ENCODE results near the gene PADI6.

PADI6 gene

DNA sequence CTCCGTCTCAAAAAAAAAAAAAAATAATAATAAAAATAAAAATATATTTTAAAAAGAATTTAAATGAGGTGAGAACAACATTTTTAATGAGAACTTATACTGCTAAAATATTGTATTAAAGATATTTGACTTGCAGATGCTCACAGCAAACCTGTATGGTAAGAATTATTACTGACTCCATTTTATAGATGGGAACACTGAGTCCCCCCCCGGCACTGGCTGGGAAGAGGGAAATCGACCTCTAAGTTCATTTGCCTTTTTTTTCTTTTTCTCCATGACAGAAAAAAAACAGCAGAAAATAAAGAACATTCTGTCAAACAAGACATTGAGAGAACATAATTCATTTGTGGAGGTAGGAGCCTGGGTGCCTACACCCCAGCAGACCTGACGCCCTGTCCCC lies 13.4 kb upstream of the PADI6 start:
- DNase-seq = no peak

DNA sequence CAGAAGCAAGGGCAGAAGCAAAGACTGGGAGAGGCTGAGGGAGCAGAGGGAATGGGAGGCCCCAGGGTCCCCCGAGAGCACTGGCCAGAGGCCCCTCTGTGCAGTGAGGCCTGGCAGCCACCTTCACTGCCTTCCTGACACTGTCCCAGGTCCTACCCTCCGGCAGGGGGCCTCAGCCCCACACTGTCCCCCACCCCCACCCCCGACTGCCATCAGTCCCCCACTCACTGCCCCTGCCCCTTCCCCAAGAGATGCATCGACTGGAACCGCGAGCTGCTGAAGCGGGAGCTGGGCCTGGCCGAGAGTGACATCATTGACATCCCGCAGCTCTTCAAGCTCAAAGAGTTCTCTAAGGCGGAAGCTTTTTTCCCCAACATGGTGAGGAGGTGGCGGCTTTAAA lies 13.0 kb upstream of the PADI6 start:
- DNase-seq = no peak

DNA sequence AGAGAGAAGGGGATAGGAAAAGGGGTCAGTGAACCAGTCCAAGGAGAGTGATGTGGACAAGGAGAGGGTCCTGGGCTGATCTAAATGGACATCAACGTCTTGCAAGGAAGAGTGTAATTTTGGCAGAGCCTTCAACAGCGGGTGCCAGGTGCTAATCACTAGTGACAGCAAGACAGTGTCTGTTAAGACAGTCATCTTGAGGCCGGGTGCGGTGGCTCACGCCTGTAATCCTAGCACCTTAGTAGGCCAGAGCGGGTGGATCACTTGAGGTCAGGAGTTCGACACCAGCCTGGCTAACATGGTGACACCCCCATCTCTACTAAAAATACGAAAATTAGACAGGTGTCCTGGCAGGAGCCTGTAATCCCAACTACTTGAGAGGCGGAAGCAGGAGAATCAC lies 12.2 kb upstream of the PADI6 start:
- no peak for DNase-seq

DNA sequence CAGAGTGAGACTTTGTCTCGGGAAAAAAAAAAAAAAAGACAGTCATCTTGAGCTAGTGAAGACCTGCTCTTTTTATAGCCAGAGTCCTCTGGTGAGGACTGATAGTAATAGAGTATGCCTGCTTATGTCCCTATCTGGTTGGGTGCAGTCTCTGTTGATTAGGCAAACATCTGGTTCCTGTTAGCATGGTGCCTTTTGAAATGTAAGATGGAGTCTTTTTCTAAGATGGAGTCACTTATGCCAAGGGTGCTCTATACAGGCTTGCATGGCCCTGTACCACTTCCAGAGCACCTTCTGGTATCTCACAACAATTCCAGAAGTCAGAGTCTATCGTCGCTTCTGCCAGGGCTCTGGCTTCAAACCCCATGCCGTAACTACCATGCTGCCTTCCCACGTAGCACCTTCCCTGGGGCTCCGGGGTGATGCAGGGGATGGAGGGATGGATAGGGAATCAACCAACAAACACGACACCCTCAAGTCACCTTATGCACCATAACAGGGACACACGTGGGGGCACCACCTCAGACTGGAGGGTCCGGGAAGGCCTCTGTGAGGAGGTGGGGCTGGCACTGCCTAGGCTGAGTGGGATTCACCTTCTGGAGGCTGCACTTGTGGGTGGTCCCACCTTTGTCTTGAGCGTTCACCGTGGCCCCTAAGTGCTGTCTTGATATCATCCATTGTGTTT lies 11.6 kb upstream of the PADI6 start:
- DNase-seq = no peak

DNA sequence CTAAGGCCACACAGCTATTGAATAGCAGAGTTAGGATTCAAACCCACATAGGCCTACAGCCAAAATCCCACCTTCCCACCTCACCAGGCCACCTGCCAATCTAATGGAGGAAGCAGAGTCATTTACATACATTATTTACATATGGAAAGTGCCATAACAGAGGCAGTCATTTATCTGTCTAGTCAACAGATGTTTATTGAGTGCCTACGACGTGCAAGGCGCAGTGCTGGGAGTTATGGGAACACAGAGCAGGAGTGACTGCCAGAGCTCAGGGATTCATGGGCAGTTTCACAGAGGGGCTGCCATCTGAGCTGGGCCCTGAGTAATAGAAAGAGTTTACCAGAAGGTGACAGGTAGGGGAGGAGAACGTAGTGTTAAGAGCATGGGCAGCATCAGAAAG lies 10.3 kb upstream of the PADI6 start:
- no peak for DNase-seq

DNA sequence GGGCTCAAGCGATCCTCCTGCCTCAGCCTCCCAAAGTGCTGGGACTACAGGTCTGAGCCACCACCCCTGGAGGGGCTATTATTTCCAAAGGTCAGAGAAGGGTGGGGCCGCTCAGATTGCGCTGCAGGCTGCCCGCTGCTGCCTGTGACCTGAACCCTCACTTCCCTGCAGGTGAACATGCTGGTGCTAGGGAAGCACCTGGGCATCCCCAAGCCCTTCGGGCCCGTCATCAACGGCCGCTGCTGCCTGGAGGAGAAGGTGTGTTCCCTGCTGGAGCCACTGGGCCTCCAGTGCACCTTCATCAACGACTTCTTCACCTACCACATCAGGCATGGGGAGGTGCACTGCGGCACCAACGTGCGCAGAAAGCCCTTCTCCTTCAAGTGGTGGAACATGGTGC lies 8.6 kb upstream of the PADI6 start:
- DNase-seq = no peak

DNA sequence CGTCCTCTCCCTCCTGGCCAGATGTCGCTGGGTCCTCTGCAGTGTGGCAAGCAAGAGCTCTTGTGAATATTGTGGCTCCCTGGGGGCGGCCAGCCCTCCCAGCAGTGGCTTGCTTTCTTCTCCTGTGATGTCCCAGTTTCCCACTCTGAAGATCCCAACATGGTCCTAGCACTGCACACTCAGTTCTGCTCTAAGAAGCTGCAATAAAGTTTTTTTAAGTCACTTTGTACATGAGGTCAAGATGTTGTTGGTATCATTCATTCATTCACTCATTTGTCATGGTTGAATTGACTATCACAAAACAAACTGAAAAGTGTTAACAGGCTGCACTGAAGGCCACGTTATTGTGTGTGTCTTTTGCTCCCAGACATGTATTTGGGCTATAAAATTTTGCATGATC lies 8.2 kb upstream of the PADI6 start:
- DNase-seq = no peak

DNA sequence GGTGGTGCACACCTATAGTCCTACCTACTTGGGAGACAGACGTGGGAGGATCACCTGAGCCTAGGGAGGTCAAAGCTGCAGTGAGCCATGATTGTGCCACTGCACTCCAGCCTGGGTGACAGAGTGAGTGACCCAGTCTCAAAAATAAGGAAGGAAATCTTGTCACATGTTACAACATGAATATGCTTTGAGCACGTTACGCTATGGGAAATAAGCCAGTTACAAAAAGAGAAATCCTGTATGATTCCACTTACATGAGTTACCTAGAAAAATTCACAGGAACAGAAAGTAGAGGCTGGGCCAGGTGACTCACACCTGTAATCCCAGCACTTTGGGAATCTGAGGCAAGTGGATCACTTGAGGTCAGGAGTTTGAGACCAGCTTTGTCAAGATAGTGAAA lies 6.7 kb upstream of the PADI6 start:
- no peak for DNase-seq

DNA sequence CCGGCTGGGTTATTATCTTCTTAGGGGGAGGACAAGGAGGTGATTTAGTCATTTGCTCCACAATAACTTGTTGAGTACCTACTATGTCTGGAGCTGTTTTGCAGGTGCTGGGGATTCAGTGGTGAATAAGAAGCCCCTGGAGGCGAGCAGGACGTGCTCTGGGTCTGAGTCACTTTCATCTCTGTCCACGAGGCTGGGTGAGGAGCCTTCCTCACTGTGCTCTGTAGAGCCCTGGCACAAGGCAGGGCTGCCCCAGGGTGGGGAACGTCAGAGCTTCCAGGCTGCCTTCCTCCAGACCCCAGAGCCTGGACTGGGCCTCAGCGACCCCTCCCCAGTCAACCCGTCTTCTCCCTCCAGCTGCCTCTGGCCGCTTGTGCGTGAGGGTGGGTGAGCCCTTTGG lies 2.5 kb upstream of the PADI6 start:
- DNase-seq = no peak

DNA sequence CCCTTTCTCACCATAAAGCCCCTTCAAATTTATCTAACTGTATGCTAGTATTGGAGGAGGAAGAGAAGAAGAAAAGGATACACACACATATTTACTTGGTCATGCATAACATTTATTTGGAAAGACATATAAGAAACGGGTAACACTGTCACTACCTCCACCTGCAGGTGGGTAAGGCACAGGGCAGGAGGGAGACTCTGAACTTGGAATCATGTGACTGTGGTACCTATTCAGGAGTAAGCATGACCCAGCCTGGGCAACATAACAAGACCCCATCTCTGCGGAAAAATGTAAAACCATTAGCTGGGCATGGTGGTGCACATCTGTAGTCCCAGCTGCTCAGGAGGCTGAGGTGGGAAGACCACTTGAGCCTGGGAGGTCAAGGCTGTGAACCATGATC lies 1.4 kb upstream of the PADI6 start:
- DNase-seq = no peak

DNA sequence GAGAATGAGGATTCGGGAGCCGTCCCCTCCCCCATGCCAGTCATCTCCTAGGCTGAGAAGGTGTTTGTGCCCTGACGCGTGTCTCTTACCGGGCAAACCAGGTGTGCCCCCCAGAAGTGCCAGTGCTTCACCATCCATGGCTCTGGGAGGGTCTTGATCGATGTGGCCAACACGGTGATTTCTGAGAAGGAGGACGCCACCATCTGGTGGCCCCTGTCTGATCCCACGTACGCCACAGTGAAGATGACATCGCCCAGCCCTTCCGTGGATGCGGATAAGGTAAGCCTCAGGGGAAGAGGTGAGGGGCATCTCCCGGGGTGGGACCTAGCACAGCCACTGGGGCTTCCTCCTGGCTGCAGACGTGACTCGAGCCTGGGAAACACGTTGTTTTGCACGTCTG lies 959 bp downstream of the PADI6 start:
- DNase-seq = no peak

DNA sequence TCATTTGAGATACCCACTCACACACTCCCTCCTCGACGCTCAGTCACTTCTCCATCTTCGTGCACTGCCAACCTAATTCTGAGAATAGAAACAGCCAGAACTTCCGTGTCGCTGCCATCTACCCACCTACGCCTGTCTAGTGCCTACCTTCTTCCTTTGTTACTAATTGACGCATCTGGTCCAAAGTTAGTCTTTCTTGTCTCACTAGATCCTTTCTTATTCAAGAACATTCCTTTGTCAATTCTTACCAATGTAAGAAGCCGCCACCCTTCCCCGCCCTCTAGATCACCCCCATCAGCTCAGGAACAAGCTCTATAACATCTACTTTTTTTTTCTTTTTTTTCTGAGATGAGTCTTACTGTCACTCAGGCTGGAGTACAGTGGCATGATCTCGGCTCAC lies 3.7 kb downstream of the PADI6 start:
- no peak for DNase-seq

DNA sequence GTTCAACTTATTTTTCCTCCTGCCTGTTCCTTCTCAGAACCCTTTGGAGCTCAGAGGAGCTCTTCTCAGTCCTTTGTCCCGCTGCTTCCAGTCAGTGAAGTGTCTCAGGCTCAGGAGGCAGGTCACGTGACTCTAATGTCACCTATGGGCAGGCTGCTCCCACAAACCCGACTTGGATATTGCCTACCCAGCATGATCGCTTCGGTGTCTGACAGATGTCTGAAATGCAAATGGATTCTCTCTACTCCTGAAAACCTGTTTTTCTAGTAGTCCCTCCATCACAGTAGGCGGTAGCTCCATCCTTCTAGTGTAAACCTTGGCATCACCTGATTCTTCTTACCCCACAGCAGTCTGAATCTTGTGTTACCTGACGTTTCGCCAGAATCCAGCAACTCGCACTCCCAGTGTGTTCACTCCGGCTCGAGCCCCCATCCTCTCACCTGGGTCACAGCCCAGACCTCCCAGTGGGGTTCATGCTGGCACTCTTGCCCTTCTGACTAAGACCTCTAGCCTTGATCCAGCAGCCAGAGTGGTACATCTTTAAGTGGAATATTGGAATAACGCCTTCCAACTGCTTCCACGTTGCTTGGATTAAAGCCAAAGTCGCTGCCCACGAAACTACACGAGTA lies 5.4 kb downstream of the PADI6 start:
- DNase-seq = no peak

DNA sequence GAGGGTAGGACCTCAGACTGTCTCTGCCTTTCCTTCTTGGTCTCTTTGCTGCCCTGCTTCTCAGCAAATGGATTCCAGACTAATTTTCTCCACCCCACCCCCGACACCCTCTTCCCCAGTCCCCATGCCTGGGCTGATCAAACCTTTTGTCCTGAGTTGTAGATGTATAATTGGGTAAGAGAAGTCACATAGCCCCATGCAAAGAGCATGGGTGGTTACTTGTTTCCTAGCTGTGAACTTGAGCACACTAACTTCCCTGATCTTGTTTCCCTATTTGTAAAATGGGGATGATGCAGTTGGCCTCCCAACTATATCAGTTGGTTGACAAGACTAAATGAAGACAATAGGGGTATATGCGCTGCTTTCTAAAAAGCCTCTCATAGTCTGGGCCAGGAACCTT lies 9.2 kb downstream of the PADI6 start:
- no peak for DNase-seq

DNA sequence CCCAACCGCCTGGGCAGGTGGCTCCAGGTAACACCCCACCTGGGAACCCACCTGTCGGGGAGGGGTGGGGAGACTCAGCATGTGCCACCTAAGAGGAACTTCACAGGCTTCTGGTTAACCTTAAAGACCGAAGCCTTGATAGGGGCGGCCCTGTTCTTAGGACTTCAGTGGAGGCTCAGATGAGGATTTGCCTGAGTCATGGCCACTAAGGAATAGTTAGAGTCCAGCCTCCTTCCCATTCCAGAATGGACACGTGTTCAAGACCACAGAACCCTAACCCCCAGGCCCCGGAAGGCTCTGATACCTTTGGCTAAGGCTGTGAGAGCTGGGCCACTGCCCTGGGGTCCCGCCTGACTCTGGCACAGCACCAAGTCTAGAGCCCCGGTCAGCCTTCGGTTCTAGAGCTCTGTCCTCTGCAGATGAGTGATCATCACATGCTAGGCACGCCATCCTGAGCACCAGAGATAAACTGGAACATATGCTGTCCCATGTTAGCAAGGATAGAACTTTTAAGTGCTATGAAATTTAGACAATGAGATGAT lies 20.3 kb downstream of the PADI6 start:
- DNase-seq = no peak

DNA sequence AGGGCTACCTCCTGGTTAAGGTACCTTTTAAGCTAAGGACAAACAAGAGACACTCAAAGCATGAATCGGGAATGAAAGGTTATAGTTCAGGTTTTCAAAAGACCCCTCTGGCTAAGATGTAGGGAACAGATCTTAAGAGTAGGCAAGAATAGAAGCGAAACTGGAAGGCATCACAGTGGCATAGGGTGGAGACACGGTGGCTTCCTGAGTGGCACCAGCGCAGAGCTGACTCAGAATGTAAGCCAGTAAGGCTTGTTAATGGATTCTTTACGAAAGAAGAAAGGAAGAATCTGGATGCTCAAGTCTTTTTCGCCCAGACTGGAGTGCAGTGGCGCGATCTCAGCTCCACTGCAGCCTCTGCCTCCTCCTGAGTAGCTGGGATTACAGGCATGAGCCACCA lies 21.2 kb downstream of the PADI6 start:
- no peak for DNase-seq

DNA sequence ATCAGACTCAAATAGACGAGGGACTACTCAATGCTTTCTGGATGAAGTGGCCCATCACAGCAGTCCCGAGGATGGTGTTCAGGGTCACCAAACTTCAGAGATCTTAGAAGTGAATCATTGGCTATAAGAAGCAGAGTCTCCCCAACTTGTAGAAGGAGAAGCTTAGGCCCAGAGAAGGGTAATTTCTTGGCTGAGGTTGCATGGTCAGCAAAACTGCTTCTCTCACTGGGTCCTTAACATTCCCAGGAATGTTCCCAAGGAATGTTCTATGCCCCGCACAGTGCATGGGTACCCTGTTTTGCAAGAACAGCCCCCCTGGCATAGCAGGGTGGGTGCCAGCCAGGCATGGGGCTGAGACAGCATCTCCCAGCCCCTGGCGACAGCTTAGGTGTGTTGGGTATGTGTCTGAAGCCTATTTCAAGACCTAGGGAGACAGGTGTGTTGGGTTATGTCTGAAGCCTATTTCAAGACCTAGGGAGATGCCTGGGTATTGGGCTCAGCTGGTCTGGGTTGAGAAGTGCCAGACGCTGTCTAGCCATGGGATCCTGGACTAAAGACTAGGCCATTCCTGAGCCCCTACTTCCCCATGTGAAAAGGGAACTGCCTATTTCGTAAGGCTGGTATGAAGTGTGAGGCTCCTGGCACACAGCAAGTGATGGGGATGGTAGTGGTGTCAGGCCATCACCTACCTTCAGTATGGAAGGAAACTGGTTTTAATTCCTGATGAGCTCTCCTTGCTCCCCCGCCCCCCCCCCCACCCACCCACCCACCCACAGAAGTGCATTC lies 26.1 kb downstream of the PADI6 start:
- no peak for DNase-seq

DNA sequence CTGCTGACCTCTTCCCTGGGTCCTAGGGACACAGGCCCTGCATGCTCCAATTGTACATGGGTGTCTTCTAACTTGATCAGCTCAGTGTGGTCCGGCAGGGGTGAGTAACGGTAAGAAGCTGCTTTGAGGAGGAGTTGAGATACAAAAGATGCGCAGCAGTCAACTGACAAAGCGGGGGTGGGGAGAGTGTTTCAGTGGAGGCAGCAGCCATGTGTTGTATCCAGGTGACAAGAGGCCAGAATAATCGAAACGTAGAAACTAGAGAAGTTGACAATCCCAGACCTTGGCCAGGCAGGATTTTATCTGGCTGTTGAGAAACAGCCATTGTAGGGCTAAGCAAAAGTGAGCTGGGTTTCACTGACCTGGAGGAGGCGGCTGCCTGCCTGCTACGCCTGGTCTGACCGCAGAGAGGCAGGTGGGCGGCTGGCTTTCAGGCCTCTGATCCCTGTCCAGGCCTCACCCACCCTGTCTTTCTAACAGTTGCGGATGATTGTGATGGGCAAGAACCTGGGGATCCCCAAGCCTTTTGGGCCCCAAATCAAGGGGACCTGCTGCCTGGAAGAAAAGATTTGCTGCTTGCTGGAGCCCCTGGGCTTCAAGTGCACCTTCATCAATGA lies 28.8 kb downstream of the PADI6 start:
- DNase-seq = no peak

DNA sequence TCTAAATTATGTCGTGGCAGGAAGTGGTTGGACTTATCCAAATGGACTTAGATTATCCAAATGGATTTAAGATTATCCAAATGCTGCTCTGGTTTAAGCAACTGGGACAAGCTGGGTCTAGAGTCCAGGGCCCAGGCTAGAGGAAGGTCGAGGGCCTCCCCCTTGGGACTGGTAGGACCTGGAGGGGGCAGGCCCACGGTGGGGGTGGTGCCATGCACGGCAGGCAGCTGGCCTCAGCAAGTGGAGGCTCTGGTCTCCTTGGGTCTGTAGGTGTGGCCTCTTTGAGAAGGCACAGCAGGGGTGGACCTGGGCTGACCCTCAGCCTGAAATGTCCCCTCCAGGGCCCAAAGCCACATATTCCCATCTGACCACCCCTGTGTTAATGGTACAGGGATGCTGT lies 29.8 kb downstream of the PADI6 start:
- no peak for DNase-seq

DNA sequence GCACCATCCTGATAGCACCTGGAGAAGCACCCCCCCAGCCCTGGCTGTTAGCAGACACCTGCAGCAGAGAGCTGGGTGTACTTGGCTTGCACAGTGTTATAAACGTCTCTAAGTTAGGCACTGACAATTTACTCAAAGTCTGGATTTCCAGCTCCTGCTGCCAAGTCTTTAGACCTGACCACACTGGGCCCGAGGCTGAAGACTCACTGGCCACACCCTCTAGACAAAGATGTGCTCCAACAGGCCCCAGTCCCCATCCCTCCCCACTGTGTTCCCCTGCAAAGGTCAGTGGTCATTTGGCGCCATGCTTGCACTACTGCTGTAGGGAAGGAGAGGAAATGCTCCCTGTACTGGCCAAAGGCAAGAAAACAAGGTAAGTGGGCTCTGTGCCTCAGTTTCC lies 31.1 kb downstream of the PADI6 start:
- DNase-seq = no peak

DNA sequence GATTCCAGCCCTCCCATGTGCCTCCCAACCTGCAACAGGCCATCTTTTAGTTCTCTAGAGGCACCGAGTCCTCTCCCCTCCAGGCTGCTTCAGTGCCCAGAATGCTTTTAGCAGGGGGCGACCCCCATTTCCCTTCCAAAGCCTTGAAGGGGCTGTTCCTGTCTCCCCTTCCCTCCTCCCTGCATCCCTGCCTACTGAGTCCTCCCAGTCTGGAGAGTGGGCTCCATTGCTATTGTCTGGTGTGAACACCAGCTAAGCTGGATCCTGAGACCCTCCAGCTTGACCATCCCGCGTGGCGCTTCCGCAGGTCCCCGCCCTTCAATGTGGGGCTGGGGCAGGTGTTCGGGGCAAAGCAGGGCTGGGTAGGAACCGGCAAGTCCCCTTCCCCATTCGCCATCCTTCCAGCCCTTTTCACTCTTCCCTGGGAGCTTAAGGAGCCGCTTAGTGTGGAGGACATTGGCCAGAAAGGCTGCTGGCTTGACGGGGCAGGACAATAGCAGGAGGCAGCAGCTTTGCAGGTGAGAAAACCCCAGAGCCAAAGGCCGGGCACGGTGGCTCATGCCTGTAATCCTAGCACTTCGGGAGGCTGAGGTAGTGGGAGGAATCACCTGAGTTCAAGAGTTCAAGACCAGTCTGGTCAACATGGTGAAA lies 32.2 kb downstream of the PADI6 start:
- no peak for DNase-seq

DNA sequence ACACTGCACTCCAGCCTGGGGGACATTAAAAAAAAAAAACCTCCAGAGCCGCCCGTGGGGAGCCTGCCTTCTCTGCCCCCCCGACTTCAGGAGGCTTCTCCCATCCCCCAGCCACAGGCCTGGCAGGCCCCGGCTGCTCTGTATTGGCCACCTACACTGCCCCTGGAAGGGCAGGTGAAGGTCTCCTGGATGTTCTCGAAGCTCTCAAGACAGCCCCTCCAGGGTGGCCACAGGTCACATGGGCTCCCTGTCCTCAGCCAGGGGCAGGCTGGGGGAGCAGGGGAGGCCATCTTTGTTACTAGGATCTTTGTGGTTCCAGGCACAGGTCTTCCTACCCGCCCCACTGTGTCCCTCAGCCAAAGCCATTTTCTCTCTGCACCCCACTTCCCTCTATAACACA lies 32.8 kb downstream of the PADI6 start:
- DNase-seq = no peak
